ENCODE results near the gene IKZF2.
A peak's percentile ranks its signal among the peaks of the same experiment; 100 is the strongest.

Gene IKZF2

GRCh38 chr2:212987492-212987891 is 163.9 kb downstream of the IKZF2 start:
- Mint-ChIP-seq H3K27me3 (ENCODE audit: low read depth, poor library complexity) (no peaks in the 10 kb centered on the region), H3K36me3 (ENCODE audit: low read depth) (no peaks in the 10 kb centered on the region), H3K27ac (no peak overlapping the region), H3K4me3 (no peak overlapping the region), H3K9me3 (no peaks in the 10 kb centered on the region), H3K4me1 (no peaks in the 10 kb centered on the region)
- TF ChIP-seq CTCF (IDR thresholded peaks at IDR 0.05), result no peak
- DNase-seq, result no peak

- H3K27ac Mint-ChIP-seq, result no peak overlapping the region
- no peak overlapping the region for H3K4me3 Mint-ChIP-seq
- no peak for TF ChIP-seq CTCF (IDR thresholded peaks at IDR 0.05)
- no peaks in the 10 kb centered on the region for H3K4me1 Mint-ChIP-seq
- no peaks in the 10 kb centered on the region for H3K27me3 Mint-ChIP-seq (ENCODE audit: low read depth, poor library complexity)
- H3K9me3 Mint-ChIP-seq, result no peaks in the 10 kb centered on the region
- DNase-seq, result no peak
- H3K36me3 Mint-ChIP-seq (ENCODE audit: low read depth), result no peaks in the 10 kb centered on the region
These were observed 167.3 kb downstream of the IKZF2 start for GRCh38 chr2:212984129-212984528.

- Mint-ChIP-seq H3K27me3 (ENCODE audit: low read depth, poor library complexity) (no peaks in the 10 kb centered on the region), H3K4me1 (no peaks in the 10 kb centered on the region), H3K27ac (no peak overlapping the region), H3K36me3 (ENCODE audit: low read depth) (no peaks in the 10 kb centered on the region), H3K9me3 (no peaks in the 10 kb centered on the region), H3K4me3 (no peak overlapping the region)
- no peak for TF ChIP-seq CTCF (IDR thresholded peaks at IDR 0.05)
- DNase-seq, result no peak
These were observed 171.6 kb downstream of the IKZF2 start for GRCh38 chr2:212979799-212980198.

GRCh38 chr2:212979046-212979612 is 172.3 kb downstream of the IKZF2 start:
- Mint-ChIP-seq H3K27me3 (ENCODE audit: low read depth, poor library complexity) (no peaks in the 10 kb centered on the region), H3K9me3 (no peaks in the 10 kb centered on the region), H3K4me3 (no peak overlapping the region), H3K4me1 (no peaks in the 10 kb centered on the region), H3K27ac (no peak overlapping the region), H3K36me3 (ENCODE audit: low read depth) (no peaks in the 10 kb centered on the region)
- no peak for TF ChIP-seq CTCF (IDR thresholded peaks at IDR 0.05)
- DNase-seq, result no peak

GRCh38 chr2:212977152-212977551 is 174.3 kb downstream of the IKZF2 start:
- Mint-ChIP-seq H3K4me1 (no peaks in the 10 kb centered on the region), H3K27me3 (ENCODE audit: low read depth, poor library complexity) (no peaks in the 10 kb centered on the region), H3K4me3 (no peak overlapping the region), H3K27ac (no peak overlapping the region), H3K9me3 (no peaks in the 10 kb centered on the region), H3K36me3 (ENCODE audit: low read depth) (no peaks in the 10 kb centered on the region)
- no peak for DNase-seq
- TF ChIP-seq CTCF (IDR thresholded peaks at IDR 0.05), result no peak

- Mint-ChIP-seq H3K36me3 (ENCODE audit: low read depth) (no peaks in the 10 kb centered on the region), H3K4me3 (no peak overlapping the region), H3K4me1 (no peaks in the 10 kb centered on the region), H3K27me3 (ENCODE audit: low read depth, poor library complexity) (peaks cover 4% of the 10 kb centered on the region), H3K27ac (peak overlapping the region; percentile 21), H3K9me3 (no peaks in the 10 kb centered on the region)
- no peak for DNase-seq
- no peak for TF ChIP-seq CTCF (IDR thresholded peaks at IDR 0.05)
These were observed 176.1 kb downstream of the IKZF2 start for GRCh38 chr2:212975333-212975732.
